Placental epithelial cell (primary cell): ENCODE data around the gene EVA1A. TPM values are rescaled to one million over a fixed set of nuclear protein-coding genes. Genes with fewer than 3 reads are reported as not detected.

Source experiments
- small RNA-seq: library from RNA; depleted of rRNA; stranded (forward); fragments of <200 nt; gene quantifications from one replicate; pipeline ENCODE3, GENCODE V24; 2012
- total RNA-seq: library from RNA; depleted of rRNA; stranded (reverse); fragments of >200 nt; gene quantifications from 2 replicates; pipeline ENCODE4 v1.2.3, GENCODE V29; 2012

EVA1A gene
- 55.0 and 88.3 TPM in 2 replicates for total RNA-seq

GRCh38 chr2:75560768-75561565 is at the start of gene EVA1A:
TSS of gene EVA1A (minus strand) at chr2:75560939. CDS start at chr2:75518140, 42,799 bp downstream.

Small RNA genes within 50 kb of the gene (small RNA-seq; reads per million reads assigned to genes)
- not detected for gene RF01233

Other genes with a start within 250 kb of the EVA1A start
- gene MRPL19, start 85.8 kb upstream of the EVA1A start, total RNA-seq, result 27.5 and 29.4 TPM in 2 replicates
- gene GCFC2, start 150.0 kb upstream of the EVA1A start, total RNA-seq, result 9.8 and 13.6 TPM in 2 replicates